Measurements from ENCODE around the gene CFAP90. TPM values are rescaled to one million over a fixed set of nuclear protein-coding genes. Genes with fewer than 3 reads are reported as not detected.

Gene CFAP90
- total and polyA plus RNA-seq, 9 donors: 0.15 to 0.43 (median 0.31) TPM

GRCh38 chr5:7811715-7812114, 39.2 kb downstream of the CFAP90 start:
- Histone ChIP-seq H3K4me3 (ENCODE audit: low read length) (no peak overlapping the region), H3K36me3 (ENCODE audit: control insufficient read depth, insufficient read depth, low read length) (no peaks in the 10 kb centered on the region), H3K9me3 (replicated peaks; ENCODE audit: control insufficient read depth, low read depth, low read length) (no peaks in the 10 kb centered on the region), H3K27me3 (ENCODE audit: control insufficient read depth, insufficient read depth, low read length) (peaks cover 3% of the 10 kb centered on the region), H3K27ac (ENCODE audit: low read length) (no peak overlapping the region), H3K4me1 (ENCODE audit: control insufficient read depth, insufficient read depth, low read length) (peaks cover 2% of the 10 kb centered on the region)
- 45% methylated on average over 4 of the region's 5 CpGs for WGBS (ENCODE audit: insufficient coverage)
- DNase-seq: no peak

- Histone ChIP-seq H3K27ac (ENCODE audit: low read length) (no peak overlapping the region), H3K4me3 (ENCODE audit: low read length) (no peak overlapping the region), H3K9me3 (replicated peaks; ENCODE audit: control insufficient read depth, low read depth, low read length) (no peaks in the 10 kb centered on the region), H3K27me3 (ENCODE audit: control insufficient read depth, insufficient read depth, low read length) (no peaks in the 10 kb centered on the region), H3K4me1 (ENCODE audit: control insufficient read depth, insufficient read depth, low read length) (no peaks in the 10 kb centered on the region), H3K36me3 (ENCODE audit: control insufficient read depth, insufficient read depth, low read length) (no peaks in the 10 kb centered on the region)
- no CpG with 5 or more reads among the region's 4 CpGs for WGBS (ENCODE audit: insufficient coverage)
- no peak for DNase-seq
Measured at GRCh38 chr5:7808998-7809397, 41.9 kb downstream of the CFAP90 start.

- DNase-seq: no peak
- Histone ChIP-seq H3K4me3 (ENCODE audit: low read length) (no peak overlapping the region), H3K9me3 (replicated peaks; ENCODE audit: control insufficient read depth, low read depth, low read length) (no peaks in the 10 kb centered on the region), H3K27ac (ENCODE audit: low read length) (no peak overlapping the region), H3K36me3 (ENCODE audit: control insufficient read depth, insufficient read depth, low read length) (no peaks in the 10 kb centered on the region), H3K27me3 (ENCODE audit: control insufficient read depth, insufficient read depth, low read length) (no peaks in the 10 kb centered on the region), H3K4me1 (ENCODE audit: control insufficient read depth, insufficient read depth, low read length) (no peaks in the 10 kb centered on the region)
- WGBS (ENCODE audit: insufficient coverage): no CpG with 5 or more reads among the region's 2 CpGs
Measured at GRCh38 chr5:7805379-7805778, 45.6 kb downstream of the CFAP90 start.

- H3K36me3 ChIP-seq (ENCODE audit: control insufficient read depth, insufficient read depth, low read length): no peaks in the 10 kb centered on the region
- H3K4me1 ChIP-seq (ENCODE audit: control insufficient read depth, insufficient read depth, low read length): no peaks in the 10 kb centered on the region
- H3K9me3 ChIP-seq (replicated peaks; ENCODE audit: control insufficient read depth, low read depth, low read length): no peaks in the 10 kb centered on the region
- H3K27me3 ChIP-seq (ENCODE audit: control insufficient read depth, insufficient read depth, low read length): no peaks in the 10 kb centered on the region
- DNase-seq: no peak
- no peak overlapping the region for H3K4me3 ChIP-seq (ENCODE audit: low read length)
- H3K27ac ChIP-seq (ENCODE audit: low read length): no peak overlapping the region
- WGBS (ENCODE audit: insufficient coverage): no CpG with 5 or more reads among the region's 2 CpGs
Measured at GRCh38 chr5:7803937-7804336, 47.0 kb downstream of the CFAP90 start.

- no peak for DNase-seq
- Histone ChIP-seq H3K4me1 (ENCODE audit: control insufficient read depth, insufficient read depth, low read length) (no peaks in the 10 kb centered on the region), H3K9me3 (replicated peaks; ENCODE audit: control insufficient read depth, low read depth, low read length) (no peaks in the 10 kb centered on the region), H3K27ac (ENCODE audit: low read length) (no peak overlapping the region), H3K36me3 (ENCODE audit: control insufficient read depth, insufficient read depth, low read length) (no peaks in the 10 kb centered on the region), H3K27me3 (ENCODE audit: control insufficient read depth, insufficient read depth, low read length) (no peaks in the 10 kb centered on the region), H3K4me3 (ENCODE audit: low read length) (no peak overlapping the region)
- no CpG with 5 or more reads among the region's 6 CpGs for WGBS (ENCODE audit: insufficient coverage)
Measured at GRCh38 chr5:7802855-7803254, 48.1 kb downstream of the CFAP90 start.

GRCh38 chr5:7801891-7802614, 48.9 kb downstream of the CFAP90 start:
- Histone ChIP-seq H3K4me1 (ENCODE audit: control insufficient read depth, insufficient read depth, low read length) (no peaks in the 10 kb centered on the region), H3K9me3 (replicated peaks; ENCODE audit: control insufficient read depth, low read depth, low read length) (no peaks in the 10 kb centered on the region), H3K27ac (ENCODE audit: low read length) (no peak overlapping the region), H3K36me3 (ENCODE audit: control insufficient read depth, insufficient read depth, low read length) (no peaks in the 10 kb centered on the region), H3K4me3 (ENCODE audit: low read length) (no peak overlapping the region), H3K27me3 (ENCODE audit: control insufficient read depth, insufficient read depth, low read length) (no peaks in the 10 kb centered on the region)
- DNase-seq: no peak
- WGBS (ENCODE audit: insufficient coverage): 86% methylated on average over 5 of the region's 14 CpGs

GRCh38 chr5:7795306-7795705, 55.6 kb downstream of the CFAP90 start:
- Histone ChIP-seq H3K4me3 (ENCODE audit: low read length) (no peak overlapping the region), H3K4me1 (ENCODE audit: control insufficient read depth, insufficient read depth, low read length) (no peaks in the 10 kb centered on the region), H3K36me3 (ENCODE audit: control insufficient read depth, insufficient read depth, low read length) (no peaks in the 10 kb centered on the region), H3K9me3 (replicated peaks; ENCODE audit: control insufficient read depth, low read depth, low read length) (no peaks in the 10 kb centered on the region), H3K27ac (ENCODE audit: low read length) (no peak overlapping the region), H3K27me3 (ENCODE audit: control insufficient read depth, insufficient read depth, low read length) (no peaks in the 10 kb centered on the region)
- DNase-seq: no peak
- 100% methylated on average over 1 of the region's 3 CpGs for WGBS (ENCODE audit: insufficient coverage)

- DNase-seq: no peak
- Histone ChIP-seq H3K4me3 (ENCODE audit: low read length) (no peak overlapping the region), H3K36me3 (ENCODE audit: control insufficient read depth, insufficient read depth, low read length) (no peaks in the 10 kb centered on the region), H3K4me1 (ENCODE audit: control insufficient read depth, insufficient read depth, low read length) (no peaks in the 10 kb centered on the region), H3K27ac (ENCODE audit: low read length) (no peak overlapping the region), H3K9me3 (replicated peaks; ENCODE audit: control insufficient read depth, low read depth, low read length) (no peaks in the 10 kb centered on the region), H3K27me3 (ENCODE audit: control insufficient read depth, insufficient read depth, low read length) (no peaks in the 10 kb centered on the region)
- WGBS (ENCODE audit: insufficient coverage): no CpG with 5 or more reads among the region's 1 CpG
Measured at GRCh38 chr5:7794823-7795222, 56.1 kb downstream of the CFAP90 start.

- DNase-seq: no peak
- Histone ChIP-seq H3K27ac (ENCODE audit: low read length) (no peak overlapping the region), H3K9me3 (replicated peaks; ENCODE audit: control insufficient read depth, low read depth, low read length) (no peaks in the 10 kb centered on the region), H3K4me3 (ENCODE audit: low read length) (no peak overlapping the region), H3K4me1 (ENCODE audit: control insufficient read depth, insufficient read depth, low read length) (no peaks in the 10 kb centered on the region), H3K36me3 (ENCODE audit: control insufficient read depth, insufficient read depth, low read length) (no peaks in the 10 kb centered on the region), H3K27me3 (ENCODE audit: control insufficient read depth, insufficient read depth, low read length) (no peaks in the 10 kb centered on the region)
- WGBS (ENCODE audit: insufficient coverage): 0% methylated on average over 1 of the region's 5 CpGs
Measured at GRCh38 chr5:7794311-7794710, 56.6 kb downstream of the CFAP90 start.

GRCh38 chr5:7793895-7794294, 57.0 kb downstream of the CFAP90 start:
- Histone ChIP-seq H3K27ac (ENCODE audit: low read length) (no peak overlapping the region), H3K27me3 (ENCODE audit: control insufficient read depth, insufficient read depth, low read length) (no peaks in the 10 kb centered on the region), H3K4me3 (ENCODE audit: low read length) (no peak overlapping the region), H3K4me1 (ENCODE audit: control insufficient read depth, insufficient read depth, low read length) (no peaks in the 10 kb centered on the region), H3K9me3 (replicated peaks; ENCODE audit: control insufficient read depth, low read depth, low read length) (no peaks in the 10 kb centered on the region), H3K36me3 (ENCODE audit: control insufficient read depth, insufficient read depth, low read length) (no peaks in the 10 kb centered on the region)
- DNase-seq: no peak
- WGBS (ENCODE audit: insufficient coverage): 43% methylated on average over 1 of the region's 5 CpGs

- H3K4me3 ChIP-seq (ENCODE audit: low read length): no peak overlapping the region
- WGBS (ENCODE audit: insufficient coverage): 89% methylated on average over 3 of the region's 7 CpGs
- H3K27me3 ChIP-seq (ENCODE audit: control insufficient read depth, insufficient read depth, low read length): no peaks in the 10 kb centered on the region
- no peaks in the 10 kb centered on the region for H3K9me3 ChIP-seq (replicated peaks; ENCODE audit: control insufficient read depth, low read depth, low read length)
- H3K27ac ChIP-seq (ENCODE audit: low read length): no peak overlapping the region
- H3K36me3 ChIP-seq (ENCODE audit: control insufficient read depth, insufficient read depth, low read length): no peaks in the 10 kb centered on the region
- no peaks in the 10 kb centered on the region for H3K4me1 ChIP-seq (ENCODE audit: control insufficient read depth, insufficient read depth, low read length)
- DNase-seq: no peak
Measured at GRCh38 chr5:7789567-7789966, 61.4 kb downstream of the CFAP90 start.
